Astrocyte (in vitro differentiated cells and primary cell): ENCODE measurements around the gene RADX.

Experiments
- EZH2 ChIP-seq: IDR thresholded peaks from 2 replicates; pipeline ENCODE4 v1.6.1; 2012; ENCODE audit warnings: mild to moderate bottlenecking, low read length, inconsistent platforms; ENCODE audit not compliant: insufficient read depth
- TF ChIP-seq, protein P1 (sequence below): IDR thresholded peaks from 2 replicates; pipeline ENCODE4 v1.5.1; 2011; ENCODE audit warnings: low read depth, mild to moderate bottlenecking, inconsistent platforms, low read length, moderate library complexity; ENCODE audit not compliant: insufficient read depth

DNA sequence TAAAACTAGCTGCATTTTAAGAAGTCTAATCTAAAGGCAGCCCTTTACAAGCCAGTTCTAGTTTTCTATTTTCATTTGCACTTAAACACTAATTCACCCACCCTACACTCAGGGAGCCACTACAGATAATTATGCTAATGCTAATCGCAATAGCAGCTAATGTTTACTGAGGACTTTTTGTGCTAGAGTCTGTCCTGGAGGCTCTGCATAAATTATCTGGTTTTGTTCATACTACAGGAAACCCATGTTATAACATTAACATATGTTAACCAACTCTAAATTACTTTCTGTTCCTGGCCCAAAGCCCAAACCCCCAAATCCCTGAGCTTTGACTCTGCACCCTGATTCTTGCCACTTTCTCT is 480 bp upstream of the RADX start:
- TF ChIP-seq EZH2: no peak
- TF ChIP-seq, protein P1, sequence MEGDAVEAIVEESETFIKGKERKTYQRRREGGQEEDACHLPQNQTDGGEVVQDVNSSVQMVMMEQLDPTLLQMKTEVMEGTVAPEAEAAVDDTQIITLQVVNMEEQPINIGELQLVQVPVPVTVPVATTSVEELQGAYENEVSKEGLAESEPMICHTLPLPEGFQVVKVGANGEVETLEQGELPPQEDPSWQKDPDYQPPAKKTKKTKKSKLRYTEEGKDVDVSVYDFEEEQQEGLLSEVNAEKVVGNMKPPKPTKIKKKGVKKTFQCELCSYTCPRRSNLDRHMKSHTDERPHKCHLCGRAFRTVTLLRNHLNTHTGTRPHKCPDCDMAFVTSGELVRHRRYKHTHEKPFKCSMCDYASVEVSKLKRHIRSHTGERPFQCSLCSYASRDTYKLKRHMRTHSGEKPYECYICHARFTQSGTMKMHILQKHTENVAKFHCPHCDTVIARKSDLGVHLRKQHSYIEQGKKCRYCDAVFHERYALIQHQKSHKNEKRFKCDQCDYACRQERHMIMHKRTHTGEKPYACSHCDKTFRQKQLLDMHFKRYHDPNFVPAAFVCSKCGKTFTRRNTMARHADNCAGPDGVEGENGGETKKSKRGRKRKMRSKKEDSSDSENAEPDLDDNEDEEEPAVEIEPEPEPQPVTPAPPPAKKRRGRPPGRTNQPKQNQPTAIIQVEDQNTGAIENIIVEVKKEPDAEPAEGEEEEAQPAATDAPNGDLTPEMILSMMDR: no peak
